Activated CD8-positive, alpha-beta memory T cell treated with anti-CD3 and anti-CD28 coated beads for 1 hour (primary cell): Measurements from ENCODE around the gene SH3RF3.
"Not testable (repeated sequence)": the region's sequence is repeated elsewhere in the genome, so short reads cannot be mapped to it uniquely, and the experiment has no call there.

Experiments used
- DNase-seq, 2 donors: peaks; one replicate each; pipeline ENCODE4 v3.0.0-alpha.2; 2020; ENCODE audit warnings: low read depth in 1 of 2; ENCODE audit errors: extremely low read depth in 1 of 2

Gene SH3RF3

GRCh38 chr2:109128616-109129355 lies at the start of gene SH3RF3:
TSS of gene SH3RF3 (plus strand) at chr2:109129205.
- DNase-seq, result no peak

GRCh38 chr2:109079590-109079989 lies 49.4 kb upstream of the SH3RF3 start:
- no peak for DNase-seq

GRCh38 chr2:109080109-109080508 lies 48.9 kb upstream of the SH3RF3 start:
- no peak for DNase-seq

DNA sequence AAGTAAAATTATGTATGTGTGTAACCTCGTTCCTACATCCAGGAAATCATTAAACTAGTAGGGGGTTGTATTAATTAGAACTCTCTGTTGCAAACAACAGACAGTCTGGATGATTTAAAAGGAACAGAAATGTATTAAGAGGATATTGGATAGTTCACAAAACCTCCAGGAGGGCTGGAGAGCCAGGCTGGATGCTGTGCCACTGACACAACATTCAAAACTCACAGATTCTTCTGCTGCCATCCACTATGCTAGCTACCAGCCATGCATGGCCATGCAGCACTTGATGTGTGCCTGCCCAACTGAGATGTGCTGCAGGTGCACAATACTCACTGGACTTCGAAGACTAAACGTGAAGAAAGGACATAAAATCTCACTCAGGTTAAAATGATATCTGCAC lies 48.2 kb upstream of the SH3RF3 start:
- no peak for DNase-seq

GRCh38 chr2:109081374-109081773 lies 47.6 kb upstream of the SH3RF3 start:
- DNase-seq, result no peak

- DNase-seq, result no peak
Measured at GRCh38 chr2:109083771-109084170, 45.2 kb upstream of the SH3RF3 start.

- no peak for DNase-seq
Measured at GRCh38 chr2:109084341-109084740, 44.7 kb upstream of the SH3RF3 start.

GRCh38 chr2:109085912-109086742 lies 42.9 kb upstream of the SH3RF3 start:
- no peak for DNase-seq

DNA sequence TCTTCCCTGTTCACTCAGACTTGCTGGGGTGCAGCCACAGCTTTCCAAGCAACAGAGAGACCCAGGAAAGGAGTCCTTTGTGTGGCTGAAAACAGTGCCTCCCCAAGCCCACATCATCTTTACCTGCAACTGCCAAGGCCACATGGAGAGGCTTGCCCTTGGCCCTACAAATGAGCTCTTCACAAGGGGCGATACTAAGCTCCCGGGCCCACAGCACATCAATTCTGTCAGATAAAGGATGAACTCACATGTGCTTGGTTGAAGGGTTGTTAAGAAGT lies 42.3 kb upstream of the SH3RF3 start:
- no peak for DNase-seq

DNA sequence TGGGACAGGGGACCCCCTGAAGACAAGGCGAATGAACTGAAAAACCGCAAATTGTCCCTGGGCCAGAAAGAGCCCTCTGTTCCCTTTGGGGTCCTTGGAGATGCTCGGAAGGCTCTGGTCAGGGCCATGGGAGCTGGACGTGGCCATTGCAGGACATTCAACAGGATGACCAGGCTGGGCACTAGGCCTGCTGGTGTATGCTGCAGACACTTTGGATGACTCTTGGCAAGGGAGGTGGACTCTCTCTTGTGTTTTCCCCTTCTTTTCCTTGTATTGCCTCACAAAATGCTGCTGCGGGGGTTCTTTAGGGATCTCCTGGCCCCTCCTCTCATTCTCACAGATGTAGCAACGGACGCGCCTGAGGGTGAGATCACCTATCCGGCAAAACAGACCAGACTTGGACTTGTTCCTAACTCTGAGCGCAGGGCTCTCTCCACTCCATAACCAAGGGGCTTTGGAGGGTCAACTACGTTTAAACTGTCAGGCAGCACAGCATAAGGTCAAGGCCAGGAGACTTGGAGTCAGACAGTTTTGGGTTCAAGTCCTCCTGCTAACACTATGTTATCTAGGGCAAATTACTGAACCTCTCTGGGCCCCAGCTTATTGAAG lies 41.8 kb upstream of the SH3RF3 start:
- DNase-seq, result no peak

GRCh38 chr2:109089602-109090300 lies 39.3 kb upstream of the SH3RF3 start:
- no peak for DNase-seq

DNA sequence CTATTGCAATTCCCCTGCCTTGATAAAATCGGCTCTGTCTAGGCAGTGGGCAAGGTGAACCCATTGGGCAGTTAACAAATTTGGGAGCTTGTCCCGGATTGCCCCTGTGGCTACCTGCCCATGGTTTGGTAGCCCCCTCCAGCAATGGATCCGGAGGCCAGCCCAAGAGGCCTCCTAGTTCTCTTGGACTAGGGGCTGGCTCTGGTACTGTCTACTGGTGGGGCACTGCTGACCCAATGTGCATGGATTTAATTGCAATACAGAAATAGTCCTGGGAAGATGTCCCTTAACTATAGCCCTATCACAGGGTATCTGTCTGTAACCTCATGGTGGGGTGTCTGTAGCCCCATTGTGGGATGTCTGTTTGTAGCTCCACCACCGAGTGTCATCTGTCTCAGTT lies 37.5 kb upstream of the SH3RF3 start:
- no peak for DNase-seq

- DNase-seq, result no peak
Measured at GRCh38 chr2:109094144-109094543, 34.9 kb upstream of the SH3RF3 start.

DNA sequence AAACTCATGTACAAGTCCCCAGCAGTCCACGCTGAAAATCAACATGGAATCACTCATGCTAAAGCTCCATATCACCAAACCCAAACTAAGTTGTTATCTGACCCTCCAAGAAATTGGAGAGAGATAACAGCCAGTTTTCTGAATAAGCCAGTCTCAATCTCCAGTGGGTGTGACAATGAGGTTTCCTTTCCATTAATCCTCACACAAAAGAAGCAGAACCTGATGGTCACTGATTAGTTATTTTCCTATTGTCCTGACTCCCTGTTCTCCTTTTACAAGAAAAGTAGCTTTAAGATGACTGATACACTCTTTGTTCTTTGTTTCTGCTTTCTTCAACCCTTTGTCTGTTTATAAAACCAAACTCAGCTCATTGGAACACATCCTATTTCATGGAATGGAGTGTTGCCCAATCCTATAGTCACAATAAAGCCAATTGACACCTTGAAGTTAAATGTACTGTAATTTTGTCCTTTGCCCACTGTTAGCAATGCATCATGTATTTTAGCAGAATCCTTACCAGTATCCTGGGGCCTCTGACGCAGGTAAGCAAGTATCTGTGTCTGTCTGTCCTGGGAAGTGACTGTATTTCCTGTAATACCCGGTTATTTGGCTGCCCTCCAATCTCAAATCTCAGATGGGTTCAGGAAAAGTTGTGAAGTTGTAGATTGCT lies 30.6 kb upstream of the SH3RF3 start:
- DNase-seq, result no peak

- no peak for DNase-seq
Measured at GRCh38 chr2:109098921-109099273, 30.1 kb upstream of the SH3RF3 start.

GRCh38 chr2:109102588-109103233 lies 26.3 kb upstream of the SH3RF3 start:
- DNase-seq, result no peak

DNA sequence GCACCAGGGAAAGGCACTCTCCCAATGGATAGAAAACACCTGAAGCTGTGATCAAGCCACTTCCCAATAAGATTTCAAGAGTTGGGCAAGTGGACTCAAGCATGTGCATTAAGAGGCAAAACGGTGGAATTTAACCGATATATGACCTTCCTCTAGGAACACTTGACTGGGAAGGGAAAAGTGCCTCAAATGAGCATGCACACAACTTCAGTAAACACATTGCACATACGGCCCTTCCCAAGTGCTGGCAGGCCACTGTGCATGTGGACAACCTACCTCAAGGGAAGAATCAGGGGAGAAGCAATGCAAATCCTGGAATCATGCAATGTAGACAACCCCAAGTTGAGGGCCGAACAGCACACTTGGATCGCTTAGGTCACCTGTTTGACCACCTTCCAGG lies 23.9 kb upstream of the SH3RF3 start:
- DNase-seq, result no peak

DNA sequence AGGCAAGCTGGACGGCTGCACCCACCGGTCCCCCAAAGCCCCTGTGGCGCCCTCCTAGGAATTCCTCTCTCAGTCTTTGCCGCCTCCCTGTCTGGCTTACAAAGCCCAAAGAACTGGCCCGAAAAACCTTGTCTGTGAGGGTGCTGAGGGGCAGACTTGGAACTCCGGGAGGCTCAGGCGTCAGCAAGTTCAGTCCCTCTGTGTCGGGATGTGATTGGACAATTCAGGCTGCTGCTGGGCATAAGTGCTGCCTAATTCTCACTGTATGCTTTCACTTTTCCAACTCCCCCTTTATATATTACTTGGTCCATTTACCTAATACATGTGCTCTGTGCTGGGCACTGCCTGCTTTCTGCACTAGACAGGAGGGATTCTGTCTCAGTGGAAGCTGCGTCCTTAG lies 20.3 kb upstream of the SH3RF3 start:
- no peak for DNase-seq

GRCh38 chr2:109109342-109109741 lies 19.7 kb upstream of the SH3RF3 start:
- no peak for DNase-seq

- no peak for DNase-seq
Measured at GRCh38 chr2:109110170-109110569, 18.8 kb upstream of the SH3RF3 start.

DNA sequence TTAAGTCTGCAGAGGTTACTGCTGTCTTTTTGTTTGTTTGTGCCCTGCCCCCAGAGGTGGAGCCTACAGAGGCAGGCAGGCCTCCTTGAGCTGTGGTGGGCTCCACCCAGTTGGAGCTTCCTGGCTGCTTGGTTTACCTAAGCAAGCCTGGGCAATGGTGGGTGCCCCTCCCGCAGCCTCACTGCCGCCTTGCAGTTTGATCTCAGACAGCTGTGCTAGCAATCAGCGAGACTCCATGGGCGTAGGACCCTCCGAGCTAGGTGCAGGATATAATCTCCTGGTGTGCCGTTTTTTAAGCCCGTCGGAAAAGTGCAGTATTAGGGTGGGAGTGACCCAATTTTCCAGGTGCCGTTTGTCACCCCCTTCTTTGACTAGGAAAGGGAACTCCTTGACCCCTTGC lies 11.8 kb upstream of the SH3RF3 start:
- not testable (repeated sequence) for DNase-seq
